Sigmoid colon (tissue), 7 donors: ENCODE data around the gene KLRG1. TPM values are rescaled to one million over a fixed set of nuclear protein-coding genes. Genes with fewer than 3 reads are reported as not detected.

Source experiments
- DNase-seq: peaks from one replicate; pipeline ENCODE4 v3.0.0-alpha.2; 2019
- H3K27ac ChIP-seq, 4 donors: fragments of 200-600 bp; sonication (generic); one replicate each; pipeline ENCODE4 v1.5.1; 2016 to 2019; ENCODE audit warnings: mild to moderate bottlenecking in 1 of 4
- H3K27me3 ChIP-seq, 3 donors: fragments of 200-600 bp; sonication (generic); one replicate each; pipeline ENCODE4 v1.5.1; 2019; ENCODE audit warnings: mild to moderate bottlenecking in 1 of 3
- H3K36me3 ChIP-seq, 4 donors: fragments of 200-600 bp; sonication (generic); one replicate each; pipeline ENCODE4 v1.5.1; 2016 to 2019
- H3K4me1 ChIP-seq, 4 donors: fragments of 200-600 bp; sonication (generic); one replicate each; pipeline ENCODE4 v1.5.1; 2017 to 2019
- H3K4me3 ChIP-seq, 4 donors: fragments of 200-600 bp; sonication (generic); one replicate each; pipeline ENCODE4 v1.5.1; 2017 to 2019; ENCODE audit warnings: mild to moderate bottlenecking in 2 of 4, moderate library complexity in 1 of 4
- H3K9me3 ChIP-seq, 4 donors: fragments of 200-600 bp in 3 of 4; sonication (generic) in 3 of 4; one replicate each; pipeline versions ENCODE4 v1.5.1 to v1.6.1; 2013 to 2019
- EP300 ChIP-seq, 4 donors: sonication (generic); formaldehyde crosslinking; IDR thresholded peaks; one replicate each; pipeline ENCODE4 v1.6.1; 2017; ENCODE audit warnings: antibody characterized with exemption in 4 of 4
- POLR2A ChIP-seq, 2 donors: fragments of 450-650 bp; IDR thresholded peaks; one replicate each; pipeline ENCODE4 v1.6.1; 2016; ENCODE audit warnings: antibody characterized with exemption in 2 of 2, mild to moderate bottlenecking in 2 of 2, moderate library complexity in 2 of 2
- POLR2AphosphoS5 ChIP-seq, 4 donors: sonication (generic); formaldehyde crosslinking; IDR thresholded peaks; one replicate each; pipeline ENCODE4 v1.6.1; 2017; ENCODE audit warnings: antibody characterized with exemption in 4 of 4
- WGBS, 2 donors: extraction: QIAGEN DNeasy Blood & Tissue Kit; methylation state at CpG; one replicate each; pipeline ENCODE4 v1.1.7; 2013; 5-methylcytosine and 5-hydroxymethylcytosine counted together
- intact Hi-C: fragments of 100-400 bp; cut with DNase I; formaldehyde crosslinking; loops from one replicate; pipeline ENCODE4 v1.15.1; 2023
- polyA plus RNA-seq, 3 donors: library from polyadenylated mRNA; stranded (reverse); fragments of 200-250 nt; gene quantifications; one replicate each; pipeline ENCODE4 v1.2.3, GENCODE V29; 2013
- total RNA-seq, 4 donors: library from RNA; depleted of rRNA; stranded (reverse); fragments of >200 nt; gene quantifications; one replicate each; pipeline ENCODE4 v1.1.0, GENCODE V29; 2016
- TF ChIP-seq, protein P1 (sequence below), 4 experiments: fragments of 450-650 bp in 3 of 4; fragments of 200-600 bp in 1 of 4; IDR thresholded peaks; one replicate each; pipeline ENCODE4 v1.5.1; 2016 to 2019; ENCODE audit warnings: antibody characterized with exemption in 4 of 4, mild to moderate bottlenecking in 3 of 4, moderate library complexity in 2 of 4
- donor health status: healthy with polysubstance abuse.
- donor health status: Bipolar disorder and iron deficiency.
- donor health status: healthy.

Gene KLRG1
- total and polyA plus RNA-seq, 7 donors = 1.2 to 4.3 (median 3.5) TPM; not detected in 2

- Histone ChIP-seq H3K9me3 (no peaks in the 10 kb centered on the region), H3K27ac (no peak overlapping the region), H3K4me3 (no peak overlapping the region), H3K4me1 (no peaks in the 10 kb centered on the region), H3K36me3 (no peaks in the 10 kb centered on the region), H3K27me3 (no peaks in the 10 kb centered on the region)
- DNase-seq = no peak
- no peak for TF ChIP-seq EP300 (IDR thresholded peaks at IDR 0.05)
- no peak for TF ChIP-seq POLR2A (IDR thresholded peaks at IDR 0.05)
- TF ChIP-seq POLR2AphosphoS5 (IDR thresholded peaks at IDR 0.05) = no peak
- TF ChIP-seq, protein P1, sequence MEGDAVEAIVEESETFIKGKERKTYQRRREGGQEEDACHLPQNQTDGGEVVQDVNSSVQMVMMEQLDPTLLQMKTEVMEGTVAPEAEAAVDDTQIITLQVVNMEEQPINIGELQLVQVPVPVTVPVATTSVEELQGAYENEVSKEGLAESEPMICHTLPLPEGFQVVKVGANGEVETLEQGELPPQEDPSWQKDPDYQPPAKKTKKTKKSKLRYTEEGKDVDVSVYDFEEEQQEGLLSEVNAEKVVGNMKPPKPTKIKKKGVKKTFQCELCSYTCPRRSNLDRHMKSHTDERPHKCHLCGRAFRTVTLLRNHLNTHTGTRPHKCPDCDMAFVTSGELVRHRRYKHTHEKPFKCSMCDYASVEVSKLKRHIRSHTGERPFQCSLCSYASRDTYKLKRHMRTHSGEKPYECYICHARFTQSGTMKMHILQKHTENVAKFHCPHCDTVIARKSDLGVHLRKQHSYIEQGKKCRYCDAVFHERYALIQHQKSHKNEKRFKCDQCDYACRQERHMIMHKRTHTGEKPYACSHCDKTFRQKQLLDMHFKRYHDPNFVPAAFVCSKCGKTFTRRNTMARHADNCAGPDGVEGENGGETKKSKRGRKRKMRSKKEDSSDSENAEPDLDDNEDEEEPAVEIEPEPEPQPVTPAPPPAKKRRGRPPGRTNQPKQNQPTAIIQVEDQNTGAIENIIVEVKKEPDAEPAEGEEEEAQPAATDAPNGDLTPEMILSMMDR (IDR thresholded peaks at IDR 0.05) = no peak
- intact Hi-C loops = loop anchor here (10.0 kb wide), 1 partner anchor 378 kb away; no protein-coding TSS in a partner anchor
- 70 to 74% methylated on average over 5 of the region's 5 CpGs for WGBS, 2 donors
Observed at GRCh38 chr12:9032202-9032964, 43.0 kb downstream of the KLRG1 start.

DNA sequence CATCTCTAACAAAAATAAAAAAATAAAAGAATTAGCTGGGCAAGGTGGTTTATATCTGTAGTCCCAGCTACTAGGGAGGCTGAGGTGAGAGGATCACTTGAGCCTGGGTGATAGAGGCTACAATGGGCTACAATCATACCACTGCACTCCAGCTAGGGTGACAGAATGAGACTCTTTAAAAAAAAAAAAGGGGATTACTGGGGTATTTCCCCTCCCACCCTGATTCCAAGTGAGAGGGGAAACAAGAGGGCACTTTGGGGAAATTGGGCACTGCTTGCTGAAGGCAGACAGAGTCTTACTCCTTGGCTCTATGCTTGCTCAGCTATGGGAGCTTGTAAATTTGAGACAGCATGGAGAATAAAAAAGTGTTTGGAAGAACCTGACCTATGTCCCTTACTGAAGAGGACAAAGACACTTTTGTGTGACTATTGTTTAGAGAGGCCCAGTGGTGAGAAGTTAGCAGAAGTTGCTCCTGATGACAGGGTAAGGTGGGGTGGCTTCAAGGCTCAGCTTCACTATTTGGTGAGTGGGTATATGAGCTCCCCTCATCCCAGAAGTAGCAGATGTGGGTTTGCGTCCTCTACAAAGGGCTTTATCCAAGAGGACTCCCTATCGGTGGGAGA is 44.0 kb downstream of the KLRG1 start:
- TF ChIP-seq POLR2AphosphoS5 (IDR thresholded peaks at IDR 0.05) (no peak), EP300 (IDR thresholded peaks at IDR 0.05) (no peak), POLR2A (IDR thresholded peaks at IDR 0.05) (no peak)
- TF ChIP-seq, protein P1 (IDR thresholded peaks at IDR 0.05) = no peak
- no peak overlapping the region for H3K4me3 ChIP-seq
- no peaks in the 10 kb centered on the region for H3K27me3 ChIP-seq
- no peak for DNase-seq
- no peak overlapping the region for H3K27ac ChIP-seq
- 96% methylated on average over 2 of the region's 2 CpGs for WGBS, 2 donors
- no peaks in the 10 kb centered on the region for H3K4me1 ChIP-seq
- H3K36me3 ChIP-seq = no peaks in the 10 kb centered on the region
- H3K9me3 ChIP-seq = no peaks in the 10 kb centered on the region
- intact Hi-C loops = loop anchor here (10.0 kb wide), 1 partner anchor 379 kb away; no protein-coding TSS in a partner anchor

- TF ChIP-seq EP300 (IDR thresholded peaks at IDR 0.05) = no peak
- TF ChIP-seq POLR2A (IDR thresholded peaks at IDR 0.05) = no peak
- TF ChIP-seq, protein P1 (IDR thresholded peaks at IDR 0.05) = no peak
- TF ChIP-seq POLR2AphosphoS5 (IDR thresholded peaks at IDR 0.05) = no peak
- 94 to 95% methylated on average over 6 of the region's 6 CpGs for WGBS, 2 donors
- Histone ChIP-seq H3K4me3 (no peak overlapping the region), H3K36me3 (no peaks in the 10 kb centered on the region), H3K4me1 (no peaks in the 10 kb centered on the region), H3K27ac (no peak overlapping the region), H3K9me3 (no peaks in the 10 kb centered on the region), H3K27me3 (no peaks in the 10 kb centered on the region)
- intact Hi-C loops = loop anchor here (10.0 kb wide), 1 partner anchor 379 kb away; no protein-coding TSS in a partner anchor
- no peak for DNase-seq
Observed at GRCh38 chr12:9034095-9034494, 44.7 kb downstream of the KLRG1 start.

DNA sequence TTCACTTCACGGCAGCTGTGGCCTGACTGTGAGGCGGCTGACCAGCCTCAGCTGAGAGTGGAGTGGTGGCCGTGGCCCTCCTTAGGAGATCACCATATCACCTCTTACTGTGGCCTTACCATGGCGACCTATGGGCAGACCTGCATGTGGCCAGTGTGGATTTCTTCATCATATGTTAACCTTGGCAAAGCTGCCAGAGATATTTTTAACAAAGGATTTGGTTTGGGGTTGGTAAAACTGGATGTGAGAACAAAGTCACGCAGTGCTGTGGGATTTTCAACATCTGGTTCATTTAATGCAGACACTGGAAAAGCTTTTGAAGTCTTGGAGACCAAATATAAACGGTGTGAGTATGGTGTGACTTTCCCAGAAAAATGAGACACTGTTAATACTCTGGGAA is 46.9 kb downstream of the KLRG1 start:
- H3K9me3 ChIP-seq = no peaks in the 10 kb centered on the region
- DNase-seq = no peak
- no peak overlapping the region for H3K27ac ChIP-seq
- intact Hi-C loops = loop anchor here (5.0 to 10.0 kb wide), 2 partner anchors 381 to 489 kb away; no protein-coding TSS in a partner anchor
- 82 to 86% methylated on average over 6 of the region's 6 CpGs for WGBS, 2 donors
- no peaks in the 10 kb centered on the region for H3K27me3 ChIP-seq
- no peaks in the 10 kb centered on the region for H3K4me1 ChIP-seq
- H3K36me3 ChIP-seq = no peaks in the 10 kb centered on the region
- TF ChIP-seq, protein P1 (IDR thresholded peaks at IDR 0.05) = no peak
- no peak overlapping the region for H3K4me3 ChIP-seq
